Measurements from ENCODE around the gene EIPR1. TPM values are rescaled to one million over a fixed set of nuclear protein-coding genes. Genes with fewer than 3 reads are reported as not detected.

EIPR1 gene
- total and polyA plus RNA-seq, 2 of the 4 experiments (the other 2 are of a cell fraction) = 46.5 to 67.4 TPM

- no peak for ATAC-seq (ENCODE audit: low read depth)
Observed at GRCh38 chr2:3411103-3411502, 33.5 kb upstream of the EIPR1 start.

More at GRCh38 chr2:3411103-3411502, 33.5 kb upstream of the EIPR1 start:
- no peak for DNase-seq
- dilution Hi-C loops (cut with HindIII; ENCODE audit: low sequenced_read_pairs, unreplicated experiment) (no loop called here), intact Hi-C loops (cut with micrococcal nuclease) (no loop called here), in situ Hi-C loops (cut with MboI; ENCODE audit: low sequenced_read_pairs) (no loop called here)
- Histone ChIP-seq H3K4ac (ENCODE audit: low read depth, low read length) (no peak overlapping the region), H4K5ac (ENCODE audit: low read depth, low read length) (no peak overlapping the region), H2AK5ac (ENCODE audit: low read depth, low read length) (no peak overlapping the region), H3K18ac (ENCODE audit: low read depth, low read length) (no peak overlapping the region), H2AK9ac (replicated peaks; ENCODE audit: low read depth, low read length, poor library complexity) (no peak overlapping the region), H3K27me3 (ENCODE audit: control insufficient read depth, insufficient read depth, low read length) (no peaks in the 10 kb centered on the region), H3K56ac (ENCODE audit: extremely low read depth, insufficient read depth, low read length) (no peak overlapping the region), H3K23ac (ENCODE audit: low read depth, low read length) (no peak overlapping the region), H2BK20ac (ENCODE audit: low read depth, low read length) (no peak overlapping the region), H3K27ac (ENCODE audit: insufficient read depth, low read length) (no peak overlapping the region), H3K4me3 (ENCODE audit: insufficient read depth, low read depth, low read length) (no peak overlapping the region), H3K14ac (replicated peaks; ENCODE audit: low read depth, low read length) (no peak overlapping the region), H2AFZ (replicated peaks; ENCODE audit: low read length, poor library complexity) (no peak overlapping the region), H2BK120ac (ENCODE audit: low read depth, low read length) (no peak overlapping the region), H3K79me1 (ENCODE audit: low read depth in 1 of 2, low read length in 2 of 2) (peaks cover 21 to 37% of the 10 kb centered on the region in 2 experiments), H3K4me2 (ENCODE audit: low read depth, low read length) (no peak overlapping the region), H2BK15ac (ENCODE audit: low read depth, low read length) (no peak overlapping the region), H3K9ac (ENCODE audit: low read depth, low read length) (no peak overlapping the region), H4K8ac (ENCODE audit: low read depth in 2 of 2, low read length in 2 of 2) (no peak overlapping the region), H3K36me3 (ENCODE audit: control insufficient read depth, insufficient read depth, low read length) (peaks cover 30% of the 10 kb centered on the region), H4K20me1 (ENCODE audit: insufficient read depth, low read length) (no peaks in the 10 kb centered on the region; the same call in none of the 2 replicates), H3K9me1 (ENCODE audit: insufficient read depth, low read length) (peaks cover 5% of the 10 kb centered on the region), H3K4me1 (ENCODE audit: control insufficient read depth, insufficient read depth, low read length) (no peaks in the 10 kb centered on the region), H2BK5ac (ENCODE audit: low read depth, low read length, poor library complexity, severe bottlenecking) (no peak overlapping the region), H3K9me3 (ENCODE audit: control insufficient read depth, insufficient read depth, low read length) (no peaks in the 10 kb centered on the region), H4K91ac (ENCODE audit: insufficient read depth, low read depth, low read length) (no peak overlapping the region)
- no TSS peak for BruUV-seq (replicated peaks)
- ChIA-PET CTCF (no interaction called here), POLR2A (ENCODE audit: unreplicated experiment) (no interaction called here)
- TF ChIP-seq RAD21 (IDR thresholded peaks at IDR 0.05; ENCODE audit: low read length) = no peak
- no peak for TF ChIP-seq CHD1 (IDR thresholded peaks at IDR 0.05; ENCODE audit: low read depth, low read length)
- no peak for TF ChIP-seq NFE2L2 (IDR thresholded peaks at IDR 0.05; ENCODE audit: low read depth, low read length)
- no peak for TF ChIP-seq SMC3 (IDR thresholded peaks at IDR 0.05; ENCODE audit: low read depth, low read length)
- no peak for TF ChIP-seq MAZ (IDR thresholded peaks at IDR 0.05; ENCODE audit: borderline replicate concordance, low read depth, low read length)
- no peak for TF ChIP-seq MAFK (IDR thresholded peaks at IDR 0.05; ENCODE audit: low read depth, low read length)
- TF ChIP-seq POLR2A (IDR thresholded peaks at IDR 0.05; ENCODE audit: low read depth, low read length) = no peak
- no peak for TF ChIP-seq BHLHE40 (IDR thresholded peaks at IDR 0.05; ENCODE audit: low read depth, low read length)
- no peak for TF ChIP-seq RFX5 (IDR thresholded peaks at IDR 0.05; ENCODE audit: low read depth, low read length)
- TF ChIP-seq RCOR1 (IDR thresholded peaks at IDR 0.05; ENCODE audit: insufficient replicate concordance, low read length) = no peak
- TF ChIP-seq ELK1 (IDR thresholded peaks at IDR 0.05; ENCODE audit: borderline replicate concordance, low read depth, low read length) = no peak
- no peak for TF ChIP-seq MXI1 (IDR thresholded peaks at IDR 0.05; ENCODE audit: borderline replicate concordance, low read depth, low read length)
- no peak for TF ChIP-seq CTCF (conservative IDR thresholded peaks at IDR 0.05; ENCODE audit: low read depth, low read length)
- TF ChIP-seq CEBPB (IDR thresholded peaks at IDR 0.05; ENCODE audit: low read depth, low read length) = no peak
- TF ChIP-seq FOS (IDR thresholded peaks at IDR 0.05; ENCODE audit: low read depth, low read length) = no peak
- no peak for TF ChIP-seq USF2 (IDR thresholded peaks at IDR 0.05; ENCODE audit: low read depth, low read length)
- WGBS, 2 experiments (ENCODE audit: extremely low coverage in 2 of 2, insufficient read length in 1 of 2) = no CpG with 5 or more reads among the region's 3 CpGs

All from IMR-90 (cell line).